Measurements from ENCODE around the gene BCLAF3. TPM values are rescaled to one million over a fixed set of nuclear protein-coding genes. Genes with fewer than 3 reads are reported as not detected.

The BCLAF3 gene
- total and polyA plus RNA-seq, 5 donors from 2014 or later: 1.7 to 10.2 (median 2.0) TPM

DNA sequence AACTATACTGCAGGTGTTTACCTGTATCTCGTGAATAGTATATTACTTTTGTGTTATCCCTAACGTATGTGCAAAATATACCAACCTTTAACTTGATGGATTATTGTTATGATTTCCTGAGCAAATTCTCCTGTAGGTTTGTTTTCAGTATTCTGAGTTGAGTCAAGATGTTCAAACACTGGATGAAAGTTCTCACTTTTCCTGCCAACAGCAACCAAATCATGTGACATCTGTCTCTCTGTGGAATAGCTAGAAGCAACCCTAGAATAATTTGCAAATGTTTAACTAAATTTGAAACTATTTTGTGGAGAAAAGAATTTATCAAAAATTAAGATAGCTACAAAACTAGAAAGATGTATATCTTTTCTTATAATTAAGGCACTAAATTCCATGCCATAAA is 35.6 kb downstream of the BCLAF3 start:
- peaks cover 0 to 7% (median 7%) of the 10 kb centered on the region in 4 donors for H3K4me1 Mint-ChIP-seq

DNA sequence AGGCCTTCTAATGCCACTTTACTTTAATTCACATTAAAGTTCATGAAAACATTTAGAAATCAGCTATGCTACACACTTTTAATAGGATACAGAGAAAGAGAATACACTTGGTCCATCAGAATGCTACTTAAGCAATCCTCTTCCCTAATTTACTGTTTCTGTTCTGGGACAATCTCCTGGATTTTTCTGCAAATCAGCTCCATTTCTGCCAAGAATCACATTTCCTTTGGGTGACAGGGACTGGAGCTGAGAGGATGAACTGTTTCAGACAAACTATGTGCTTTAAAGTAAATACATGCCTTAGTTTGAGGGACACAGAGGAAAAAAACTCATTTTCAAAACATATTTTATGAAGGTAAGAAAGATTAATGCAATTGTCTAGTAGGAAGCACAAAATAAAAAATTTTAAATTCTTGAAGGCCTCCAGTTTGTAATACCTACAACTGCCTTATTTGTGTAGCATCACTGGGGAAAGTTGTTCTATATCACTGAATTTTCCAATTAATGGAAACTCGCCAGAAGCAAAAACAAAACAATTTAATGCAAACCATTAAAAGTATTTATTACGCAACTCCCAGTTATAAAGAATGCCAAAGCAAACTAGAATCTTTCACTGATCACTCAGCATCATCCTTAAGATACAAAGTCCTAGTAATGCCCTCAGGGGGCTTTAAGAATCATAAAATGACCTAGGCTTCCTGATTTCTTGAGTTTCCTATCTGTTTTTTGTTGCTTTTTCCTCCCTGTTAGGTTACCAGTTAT is 36.3 kb downstream of the BCLAF3 start:
- Histone ChIP-seq H3K27me3 (ENCODE audit: control insufficient read depth, insufficient read depth, low read length) (no peaks in the 10 kb centered on the region), H3K4me1 (ENCODE audit: control insufficient read depth, insufficient read depth, low read length, poor library complexity, severe bottlenecking) (no peaks in the 10 kb centered on the region), H3K4me3 (ENCODE audit: low read depth, low read length) (no peak overlapping the region), H3K27ac (ENCODE audit: insufficient read depth, low read length, poor library complexity, severe bottlenecking) (no peak overlapping the region), H3K9me3 (ENCODE audit: control insufficient read depth in 2 of 2, low read length in 2 of 2) (no peaks in the 10 kb centered on the region), H3K36me3 (ENCODE audit: control insufficient read depth, insufficient read depth, low read length) (peaks cover 8% of the 10 kb centered on the region)
- DNase-seq: no peak
- Mint-ChIP-seq H3K4me3 (no peak overlapping the region), H3K4me1 (peaks cover 0 to 7% (median 7%) of the 10 kb centered on the region in 4 donors), H3K27me3 (no peaks in the 10 kb centered on the region), H3K27ac (no peak overlapping the region), H3K36me3 (peaks cover 9% of the 10 kb centered on the region), H3K9me3 (no peaks in the 10 kb centered on the region)
- no peak for ATAC-seq (ENCODE audit: low read depth in 2 of 2)

More for the DNA sequence above, 35.6 kb downstream of the BCLAF3 start:
- Histone ChIP-seq H3K27ac (ENCODE audit: insufficient read depth, low read length, poor library complexity, severe bottlenecking) (no peak overlapping the region), H3K9me3 (ENCODE audit: control insufficient read depth in 2 of 2, low read length in 2 of 2) (no peaks in the 10 kb centered on the region), H3K4me3 (ENCODE audit: low read depth, low read length) (no peak overlapping the region), H3K4me1 (ENCODE audit: control insufficient read depth, insufficient read depth, low read length, poor library complexity, severe bottlenecking) (no peaks in the 10 kb centered on the region), H3K27me3 (ENCODE audit: control insufficient read depth, insufficient read depth, low read length) (no peaks in the 10 kb centered on the region), H3K36me3 (ENCODE audit: control insufficient read depth, insufficient read depth, low read length) (no peaks in the 10 kb centered on the region)
- ATAC-seq (ENCODE audit: low read depth in 2 of 2) (no peak), DNase-seq (no peak)
- Mint-ChIP-seq H3K27ac (no peak overlapping the region), H3K36me3 (peaks cover 6% of the 10 kb centered on the region), H3K9me3 (no peaks in the 10 kb centered on the region), H3K27me3 (no peaks in the 10 kb centered on the region), H3K4me3 (no peak overlapping the region)

DNA sequence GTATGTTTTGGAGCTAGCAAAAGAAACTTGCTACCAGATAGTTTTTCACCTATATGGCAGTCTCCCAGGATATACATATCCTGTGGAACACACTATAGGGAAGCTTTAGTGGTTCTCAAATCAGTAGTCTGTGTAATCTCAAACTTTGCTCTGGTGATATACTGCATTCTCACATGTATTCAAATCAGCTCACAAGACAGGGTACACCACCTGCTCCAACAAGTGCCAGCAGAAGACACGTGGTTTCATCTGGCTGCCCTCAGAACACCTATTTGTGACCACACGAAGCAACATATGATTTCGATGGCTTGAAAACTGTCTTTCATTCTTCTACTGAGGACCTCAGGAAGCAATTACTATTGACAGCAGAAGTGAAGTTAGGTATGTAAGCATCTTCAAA is 37.7 kb downstream of the BCLAF3 start:
- Histone ChIP-seq H3K4me3 (ENCODE audit: low read depth, low read length) (no peak overlapping the region), H3K27me3 (ENCODE audit: control insufficient read depth, insufficient read depth, low read length) (no peaks in the 10 kb centered on the region), H3K36me3 (ENCODE audit: control insufficient read depth, insufficient read depth, low read length) (peaks cover 10% of the 10 kb centered on the region), H3K27ac (ENCODE audit: insufficient read depth, low read length, poor library complexity, severe bottlenecking) (no peak overlapping the region), H3K4me1 (ENCODE audit: control insufficient read depth, insufficient read depth, low read length, poor library complexity, severe bottlenecking) (no peaks in the 10 kb centered on the region), H3K9me3 (ENCODE audit: control insufficient read depth in 2 of 2, low read length in 2 of 2) (no peaks in the 10 kb centered on the region)
- H3K27ac Mint-ChIP-seq: no peak overlapping the region
- DNase-seq (no peak), ATAC-seq (ENCODE audit: low read depth in 2 of 2) (no peak)
- H3K9me3 Mint-ChIP-seq: no peaks in the 10 kb centered on the region
- no peaks in the 10 kb centered on the region for H3K27me3 Mint-ChIP-seq
- H3K4me1 Mint-ChIP-seq: peaks cover 0 to 7% (median 6%) of the 10 kb centered on the region in 4 donors
- peaks cover 14% of the 10 kb centered on the region for H3K36me3 Mint-ChIP-seq
- H3K4me3 Mint-ChIP-seq: no peak overlapping the region

DNA sequence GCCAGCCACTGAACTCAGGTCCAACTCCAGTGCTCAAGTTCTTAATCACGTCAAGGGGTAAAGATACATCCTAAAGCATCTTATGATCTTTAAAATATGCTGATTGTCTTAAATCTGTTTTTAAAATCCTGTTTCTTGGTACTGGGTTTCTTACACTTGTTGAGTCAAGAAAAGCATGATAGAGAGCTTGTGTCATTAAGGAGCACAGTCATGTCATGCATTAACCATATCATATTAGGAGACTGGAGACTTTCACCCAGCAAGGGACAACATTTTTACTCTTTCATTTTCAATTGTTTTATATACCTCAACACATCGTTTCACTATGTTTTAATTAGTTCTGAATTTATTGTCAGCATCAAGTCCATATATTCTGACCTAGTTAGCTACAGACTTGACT is 41.5 kb downstream of the BCLAF3 start:
- Mint-ChIP-seq H3K4me1 (peaks cover 0 to 12% (median 5%) of the 10 kb centered on the region in 4 donors), H3K27me3 (no peaks in the 10 kb centered on the region), H3K4me3 (no peak overlapping the region), H3K9me3 (no peaks in the 10 kb centered on the region), H3K27ac (no peak overlapping the region), H3K36me3 (peaks cover 24% of the 10 kb centered on the region)
- Histone ChIP-seq H3K27ac (ENCODE audit: insufficient read depth, low read length, poor library complexity, severe bottlenecking) (no peak overlapping the region), H3K36me3 (ENCODE audit: control insufficient read depth, insufficient read depth, low read length) (peaks cover 15% of the 10 kb centered on the region), H3K4me3 (ENCODE audit: low read depth, low read length) (no peak overlapping the region), H3K4me1 (ENCODE audit: control insufficient read depth, insufficient read depth, low read length, poor library complexity, severe bottlenecking) (no peaks in the 10 kb centered on the region), H3K9me3 (ENCODE audit: control insufficient read depth in 2 of 2, low read length in 2 of 2) (no peaks in the 10 kb centered on the region), H3K27me3 (ENCODE audit: control insufficient read depth, insufficient read depth, low read length) (no peaks in the 10 kb centered on the region)
- DNase-seq (no peak), ATAC-seq (ENCODE audit: low read depth in 2 of 2) (no peak)

DNA sequence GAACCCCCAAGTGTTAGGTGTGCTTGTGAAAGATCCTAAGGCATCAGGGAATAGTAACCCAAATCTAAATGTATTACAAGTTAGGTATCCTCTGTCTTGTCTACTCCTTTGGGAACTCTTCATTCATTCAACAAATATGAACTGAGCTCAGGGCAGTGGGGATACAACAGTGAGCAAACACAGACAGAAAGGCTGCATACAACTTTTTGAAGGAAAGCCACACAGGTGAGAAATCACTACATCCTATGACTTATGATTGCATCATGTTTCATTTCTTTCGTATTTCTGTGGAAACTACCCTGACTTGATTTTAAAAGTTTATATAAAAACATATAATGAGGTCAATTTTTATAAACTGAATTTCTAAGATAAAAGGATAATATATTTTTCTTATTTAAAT is 43.2 kb downstream of the BCLAF3 start:
- no peak overlapping the region for H3K27ac Mint-ChIP-seq
- no peaks in the 10 kb centered on the region for H3K27me3 ChIP-seq (ENCODE audit: control insufficient read depth, insufficient read depth, low read length)
- H3K4me3 ChIP-seq (ENCODE audit: low read depth, low read length): no peak overlapping the region
- H3K36me3 Mint-ChIP-seq: peaks cover 24% of the 10 kb centered on the region
- ATAC-seq (ENCODE audit: low read depth in 2 of 2) (no peak), DNase-seq (no peak)
- H3K9me3 Mint-ChIP-seq: no peaks in the 10 kb centered on the region
- H3K27me3 Mint-ChIP-seq: no peaks in the 10 kb centered on the region
- peaks cover 0 to 9% (median under 1%) of the 10 kb centered on the region in 4 donors for H3K4me1 Mint-ChIP-seq
- no peaks in the 10 kb centered on the region for H3K4me1 ChIP-seq (ENCODE audit: control insufficient read depth, insufficient read depth, low read length, poor library complexity, severe bottlenecking)
- no peak overlapping the region for H3K4me3 Mint-ChIP-seq
- H3K36me3 ChIP-seq (ENCODE audit: control insufficient read depth, insufficient read depth, low read length): peaks cover 15% of the 10 kb centered on the region
- no peaks in the 10 kb centered on the region for H3K9me3 ChIP-seq (ENCODE audit: control insufficient read depth in 2 of 2, low read length in 2 of 2)
- no peak overlapping the region for H3K27ac ChIP-seq (ENCODE audit: insufficient read depth, low read length, poor library complexity, severe bottlenecking)

Other genes with a start within 250 kb of the BCLAF3 start
- gene SH3KBP1, start 103.5 kb downstream of the BCLAF3 start, total RNA-seq: 169 TPM
- gene SH3KBP1, start 103.5 kb downstream of the BCLAF3 start, polyA plus RNA-seq: 100 to 1,000 TPM; 161 to 185 (median 176) TPM
- gene MAP7D2, start 125.8 kb upstream of the BCLAF3 start, total RNA-seq: 0.99 TPM
- gene MAP7D2, start 125.8 kb upstream of the BCLAF3 start, polyA plus RNA-seq: under 1 TPM in 2 of 4 donors, not detected in 2; 0.22 to 0.30 TPM
- gene EIF1AX, start 150.8 kb upstream of the BCLAF3 start, total RNA-seq: 59.8 TPM
- gene EIF1AX, start 150.8 kb upstream of the BCLAF3 start, polyA plus RNA-seq: 10 to 100 TPM; 40.9 to 81.1 (median 77.1) TPM